ENCODE data around the gene PNPLA6. TPM values are rescaled to one million over a fixed set of nuclear protein-coding genes. Genes with fewer than 3 reads are reported as not detected.

The PNPLA6 gene
- polyA plus RNA-seq, 1 donor = 34.7 TPM

GRCh38 chr19:7602935-7603497, 67.5 kb downstream of the PNPLA6 start:
- no peak for DNase-seq

GRCh38 chr19:7603919-7604318, 68.4 kb downstream of the PNPLA6 start:
- DNase-seq = no peak

GRCh38 chr19:7605490-7606222, 70.1 kb downstream of the PNPLA6 start:
- DNase-seq = no peak

- no peak for DNase-seq
Observed at GRCh38 chr19:7606289-7606688, 70.8 kb downstream of the PNPLA6 start.

- DNase-seq = no peak
Observed at GRCh38 chr19:7607212-7607873, 71.8 kb downstream of the PNPLA6 start.

GRCh38 chr19:7607874-7608560, 72.5 kb downstream of the PNPLA6 start:
- no peak for DNase-seq

- DNase-seq = no peak
Observed at GRCh38 chr19:7610491-7611240, 75.1 kb downstream of the PNPLA6 start.

Other genes starting within 250 kb of the PNPLA6 start
- gene INSR, start 241.3 kb upstream of the PNPLA6 start, polyA plus RNA-seq (ENCODE audit: insufficient read length) = 19.0 TPM
- 15.7 TPM for gene ARHGEF18, start 186.8 kb upstream of the PNPLA6 start, polyA plus RNA-seq (ENCODE audit: insufficient read length)
- gene PEX11G, start 46.7 kb upstream of the PNPLA6 start, polyA plus RNA-seq (ENCODE audit: insufficient read length) = 4.0 TPM
- gene ZNF358, start 19.6 kb upstream of the PNPLA6 start, polyA plus RNA-seq (ENCODE audit: insufficient read length) = 61.8 TPM
- gene MCOLN1, start 13.1 kb upstream of the PNPLA6 start, polyA plus RNA-seq (ENCODE audit: insufficient read length) = 16.4 TPM
- 0.45 TPM for gene CAMSAP3, start 60.1 kb downstream of the PNPLA6 start, polyA plus RNA-seq (ENCODE audit: insufficient read length)
- gene XAB2, start 93.8 kb downstream of the PNPLA6 start, polyA plus RNA-seq (ENCODE audit: insufficient read length) = 33.1 TPM
- gene PET100, start 94.1 kb downstream of the PNPLA6 start, polyA plus RNA-seq (ENCODE audit: insufficient read length) = 52.4 TPM
- not detected for gene PCP2, start 98.0 kb downstream of the PNPLA6 start, polyA plus RNA-seq (ENCODE audit: insufficient read length)
- gene STXBP2, start 101.4 kb downstream of the PNPLA6 start, polyA plus RNA-seq (ENCODE audit: insufficient read length) = 6.7 TPM
- gene RETN, start 133.3 kb downstream of the PNPLA6 start, polyA plus RNA-seq (ENCODE audit: insufficient read length) = 1.3 TPM
- 0.25 TPM for gene MCEMP1, start 141.4 kb downstream of the PNPLA6 start, polyA plus RNA-seq (ENCODE audit: insufficient read length)
- gene TRAPPC5, start 145.1 kb downstream of the PNPLA6 start, polyA plus RNA-seq (ENCODE audit: insufficient read length) = 42.8 TPM
- 0.65 TPM for gene FCER2, start 166.4 kb downstream of the PNPLA6 start, polyA plus RNA-seq (ENCODE audit: insufficient read length)
- gene CLEC4G, start 196.4 kb downstream of the PNPLA6 start, polyA plus RNA-seq (ENCODE audit: insufficient read length) = not detected
- gene CD209, start 211.8 kb downstream of the PNPLA6 start, polyA plus RNA-seq (ENCODE audit: insufficient read length) = 2.4 TPM
- not detected for gene CLEC4M, start 227.5 kb downstream of the PNPLA6 start, polyA plus RNA-seq (ENCODE audit: insufficient read length)